H1 (cell line): ENCODE measurements around the gene TFAP2E. TPM values are rescaled to one million over a fixed set of nuclear protein-coding genes. Genes with fewer than 3 reads are reported as not detected.

Source experiments
- GABPA ChIP-seq: IDR thresholded peaks from 2 replicates; pipeline ENCODE4 v1.6.1; 2011; ENCODE audit warnings: mild to moderate bottlenecking, low read length, moderate library complexity, borderline replicate concordance; ENCODE audit not compliant: insufficient read depth
- HDAC2 ChIP-seq, 2 experiments: fragments of 300-600 bp in 1 of 2; sonication (generic) in 1 of 2; IDR thresholded peaks; 2 replicates each; pipeline ENCODE4 v1.6.1; 2011 to 2012; ENCODE audit warnings: low read depth in 2 of 2, low read length in 2 of 2, mild to moderate bottlenecking in 2 of 2, moderate library complexity in 2 of 2, borderline replicate concordance in 1 of 2, inconsistent platforms in 1 of 2
- polyA plus RNA-seq, 7 experiments: library from polyadenylated mRNA; depleted of rRNA in 3 of 7; stranded (reverse) in 5 of 7; unstranded in 2 of 7; fragments of >200 nt in 5 of 7; fragments of 200-250 nt in 2 of 7; gene quantifications; 1 replicate in 5 of 7; 2 replicates in 1 of 7; 4 replicates in 1 of 7; pipeline versions ENCODE4 v1.2.1 to v1.2.3, GENCODE V29; 2011 to 2013; ENCODE audit warnings: missing spikeins in 2 of 7, mixed read lengths in 2 of 7
- total RNA-seq: library from RNA; stranded (reverse); fragmentation: NEBNext Ultra II Directional; extraction: Animal tissue kit (Norgen Biotek cat#: 25700); gene quantifications from 2 replicates; pipeline ENCODE4 v1.2.1, GENCODE V29; 2021

TFAP2E gene
- total and polyA plus RNA-seq, 2 of the 8 experiments (the other 6 are each of a cell fraction or from before 2014, with no cell fraction given), result 0.24 to 0.50 TPM

- no peak for TF ChIP-seq HDAC2 (IDR thresholded peaks at IDR 0.05; ENCODE audit: borderline replicate concordance in 1 of 2, low read depth in 2 of 2, low read length in 2 of 2)
- TF ChIP-seq GABPA, result no peak
Observed at GRCh38 chr1:35571263-35571662, 1.9 kb upstream of the TFAP2E start (continued).
